Nephron (organoid): Measurements from ENCODE around the gene ARSG.
A peak's percentile ranks its signal among the peaks of the same experiment; 100 is the strongest.

ENCODE experiments used
- H3K27ac Mint-ChIP-seq, 3 experiments: 2 replicates each; pipeline ENCODE4 v1.8.0; 2020; ENCODE audit warnings: mixed read lengths in 3 of 3, mild to moderate bottlenecking in 2 of 3, moderate library complexity in 1 of 3
- H3K27me3 Mint-ChIP-seq: 2 replicates; pipeline ENCODE4 v1.8.0; 2021; ENCODE audit warnings: low read depth, mild to moderate bottlenecking, moderate library complexity, mixed read lengths
- H3K36me3 Mint-ChIP-seq: 2 replicates; pipeline ENCODE4 v1.8.0; 2020; ENCODE audit warnings: low read depth, mixed read lengths
- H3K4me1 Mint-ChIP-seq: 2 replicates; pipeline ENCODE4 v1.8.0; 2020; ENCODE audit warnings: mixed read lengths
- H3K4me3 Mint-ChIP-seq, 3 experiments: 2 replicates each; pipeline ENCODE4 v1.8.0; 2020; ENCODE audit warnings: mild to moderate bottlenecking in 3 of 3, mixed read lengths in 3 of 3, moderate library complexity in 2 of 3
- H3K9me3 Mint-ChIP-seq: 2 replicates; pipeline ENCODE4 v1.8.0; 2020; ENCODE audit warnings: mixed read lengths
- TF ChIP-seq, protein P1 (sequence below), 3 experiments: fragments of 200-600 bp; sonication (generic); IDR thresholded peaks; one replicate each; pipeline ENCODE4 v1.5.0; 2021; ENCODE audit warnings: antibody characterized with exemption in 3 of 3; ENCODE audit not compliant: unreplicated experiment in 3 of 3

The ARSG gene

DNA sequence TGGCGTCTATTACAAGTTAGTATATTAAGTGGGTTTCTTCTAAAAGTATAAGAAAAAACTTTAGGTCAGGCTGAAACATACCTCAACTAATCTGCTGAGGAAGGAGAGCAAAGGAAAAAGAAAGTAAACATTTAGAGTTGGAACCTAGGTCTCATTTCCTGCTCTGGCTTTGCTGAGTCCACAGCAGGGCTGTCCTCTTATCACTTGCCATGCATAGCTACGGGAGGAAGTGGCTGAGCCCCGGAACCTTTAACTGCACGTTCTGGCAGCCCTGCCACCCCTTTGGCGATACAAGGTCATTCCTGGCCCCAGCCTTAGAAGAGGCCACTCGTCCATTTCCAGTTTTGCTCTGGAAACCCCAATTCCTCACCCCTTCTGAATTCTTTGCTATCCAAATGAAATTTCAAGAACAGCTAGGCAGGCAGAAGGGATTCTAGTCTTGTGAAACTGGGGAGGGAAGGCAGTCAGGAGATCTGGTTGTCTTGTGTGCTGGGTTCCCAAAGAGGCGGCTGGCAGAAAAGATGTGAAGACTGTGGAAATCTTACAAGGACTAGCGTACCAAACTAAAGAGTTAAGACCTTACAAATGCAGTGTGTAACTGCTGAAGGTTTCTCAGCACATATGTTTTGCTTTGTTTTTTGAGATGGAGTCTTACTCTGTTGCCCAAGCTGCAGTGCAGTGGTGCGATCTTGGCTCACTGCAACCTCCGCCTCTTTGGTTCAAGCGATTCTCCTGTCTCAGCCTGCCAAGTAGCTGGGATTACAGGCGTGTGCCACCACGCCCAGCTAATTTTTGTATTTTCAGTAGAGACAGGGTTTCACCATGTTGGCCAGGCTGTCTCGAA, 146.9 kb downstream of the ARSG start:
- TF ChIP-seq, protein P1, sequence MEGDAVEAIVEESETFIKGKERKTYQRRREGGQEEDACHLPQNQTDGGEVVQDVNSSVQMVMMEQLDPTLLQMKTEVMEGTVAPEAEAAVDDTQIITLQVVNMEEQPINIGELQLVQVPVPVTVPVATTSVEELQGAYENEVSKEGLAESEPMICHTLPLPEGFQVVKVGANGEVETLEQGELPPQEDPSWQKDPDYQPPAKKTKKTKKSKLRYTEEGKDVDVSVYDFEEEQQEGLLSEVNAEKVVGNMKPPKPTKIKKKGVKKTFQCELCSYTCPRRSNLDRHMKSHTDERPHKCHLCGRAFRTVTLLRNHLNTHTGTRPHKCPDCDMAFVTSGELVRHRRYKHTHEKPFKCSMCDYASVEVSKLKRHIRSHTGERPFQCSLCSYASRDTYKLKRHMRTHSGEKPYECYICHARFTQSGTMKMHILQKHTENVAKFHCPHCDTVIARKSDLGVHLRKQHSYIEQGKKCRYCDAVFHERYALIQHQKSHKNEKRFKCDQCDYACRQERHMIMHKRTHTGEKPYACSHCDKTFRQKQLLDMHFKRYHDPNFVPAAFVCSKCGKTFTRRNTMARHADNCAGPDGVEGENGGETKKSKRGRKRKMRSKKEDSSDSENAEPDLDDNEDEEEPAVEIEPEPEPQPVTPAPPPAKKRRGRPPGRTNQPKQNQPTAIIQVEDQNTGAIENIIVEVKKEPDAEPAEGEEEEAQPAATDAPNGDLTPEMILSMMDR (IDR thresholded peaks at IDR 0.05; ENCODE audit: unreplicated experiment in 3 of 3) = no peak
- H3K4me3 Mint-ChIP-seq = no peak overlapping the region
- peaks cover 17% of the 10 kb centered on the region for H3K36me3 Mint-ChIP-seq
- no peaks in the 10 kb centered on the region for H3K27me3 Mint-ChIP-seq
- H3K27ac Mint-ChIP-seq = no peak overlapping the region
- H3K4me1 Mint-ChIP-seq = peaks cover 20% of the 10 kb centered on the region
- no peaks in the 10 kb centered on the region for H3K9me3 Mint-ChIP-seq

DNA sequence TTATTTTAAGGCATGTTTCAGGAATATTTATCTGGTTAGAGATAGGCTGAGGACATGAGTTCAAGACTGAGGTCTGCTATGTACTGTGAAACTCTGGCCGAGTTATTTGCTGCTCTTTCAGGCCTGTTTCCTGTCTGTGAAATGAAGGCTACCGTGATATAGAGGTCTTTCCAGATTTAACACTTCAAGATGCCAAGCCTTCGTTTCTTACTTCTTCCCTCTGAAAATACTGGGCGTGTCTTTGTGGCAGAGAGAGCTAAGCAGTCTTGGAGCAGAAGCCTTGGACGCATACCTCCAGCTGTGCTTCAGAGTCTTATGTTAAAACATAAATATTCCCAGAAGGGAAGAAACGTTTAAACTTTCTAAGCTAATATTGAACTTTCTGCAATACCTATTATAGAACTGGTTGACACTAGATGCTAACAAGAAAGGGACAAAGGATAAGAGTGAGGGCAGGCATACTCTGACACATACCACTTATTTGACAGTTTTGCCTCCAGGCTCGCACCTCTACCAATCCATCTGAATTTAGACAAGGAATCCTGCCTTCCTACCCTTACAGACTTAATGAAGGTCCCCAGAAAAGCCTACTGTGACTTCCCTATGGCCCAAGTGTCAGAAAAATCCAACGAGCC, 148.5 kb downstream of the ARSG start:
- TF ChIP-seq, protein P1 (IDR thresholded peaks at IDR 0.05; ENCODE audit: unreplicated experiment in 3 of 3) = no peak
- H3K4me3 Mint-ChIP-seq = no peak overlapping the region
- H3K4me1 Mint-ChIP-seq = peaks cover 32% of the 10 kb centered on the region
- no peaks in the 10 kb centered on the region for H3K9me3 Mint-ChIP-seq
- H3K27me3 Mint-ChIP-seq = no peaks in the 10 kb centered on the region
- peak overlapping the region; percentile 23 to 68 (median 46) for H3K27ac Mint-ChIP-seq
- H3K36me3 Mint-ChIP-seq = peaks cover 19% of the 10 kb centered on the region

DNA sequence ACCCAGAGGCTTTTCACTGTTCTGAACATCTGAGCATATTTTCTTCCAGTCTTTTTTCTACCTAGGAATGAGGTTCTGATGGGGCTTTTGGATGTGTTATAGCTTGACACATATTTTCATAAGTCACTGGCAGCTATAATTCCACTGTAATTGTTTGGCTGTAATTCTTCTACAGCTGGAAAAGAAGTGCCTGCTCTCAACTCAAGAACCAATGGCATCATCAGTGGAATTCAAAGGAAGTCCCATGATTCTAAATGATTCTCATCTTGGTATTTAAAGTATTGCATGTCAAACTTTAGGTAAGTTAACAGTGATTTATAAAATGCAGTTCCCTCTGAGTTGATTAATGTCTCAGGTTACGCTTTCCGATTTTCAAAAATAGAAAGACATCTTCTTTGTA, 149.2 kb downstream of the ARSG start:
- H3K4me1 Mint-ChIP-seq = peaks cover 36% of the 10 kb centered on the region
- TF ChIP-seq, protein P1 (IDR thresholded peaks at IDR 0.05; ENCODE audit: unreplicated experiment in 3 of 3) = no peak
- H3K27me3 Mint-ChIP-seq = peaks cover 2% of the 10 kb centered on the region
- peaks cover 15% of the 10 kb centered on the region for H3K36me3 Mint-ChIP-seq
- H3K9me3 Mint-ChIP-seq = no peaks in the 10 kb centered on the region
- H3K27ac Mint-ChIP-seq = peak overlapping the region; percentile 87 to 96 (median 89)
- H3K4me3 Mint-ChIP-seq = no peak overlapping the region

DNA sequence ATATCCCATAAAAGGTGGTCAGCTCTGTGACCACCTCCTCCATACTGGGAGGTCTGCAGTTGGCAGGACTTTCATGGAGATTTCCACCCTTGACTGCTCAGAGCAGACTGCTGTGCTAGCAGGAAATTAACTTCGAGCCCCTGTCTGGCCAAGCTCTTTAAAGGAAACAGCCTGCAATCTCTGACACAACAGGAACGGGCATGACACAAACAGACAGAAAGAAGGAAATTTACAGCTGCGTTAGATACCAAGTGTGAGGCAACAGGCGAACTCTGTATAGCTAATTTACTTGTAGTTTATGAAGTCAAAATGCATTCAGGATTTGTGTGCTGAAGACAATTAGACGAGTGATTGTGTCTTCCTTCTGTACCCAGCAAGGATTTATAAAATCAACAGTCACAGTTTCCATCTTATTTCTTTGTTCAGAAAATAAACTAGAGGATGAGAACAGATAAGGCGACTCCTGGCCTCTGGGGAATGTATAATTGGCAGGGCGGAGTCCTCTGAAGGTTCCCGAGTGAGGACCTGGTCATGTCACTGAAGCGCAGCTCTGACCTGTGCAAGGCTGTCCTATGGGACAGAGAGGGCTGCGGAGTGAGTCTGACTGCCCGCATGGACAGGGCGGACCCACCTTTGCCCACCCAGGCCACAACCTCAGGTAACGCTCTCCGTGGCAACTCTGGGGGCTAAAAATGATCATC, 149.9 kb downstream of the ARSG start:
- Mint-ChIP-seq H3K4me1 (peaks cover 36% of the 10 kb centered on the region), H3K27ac (peak overlapping the region; percentile 87 to 96 (median 89)), H3K9me3 (no peaks in the 10 kb centered on the region), H3K4me3 (peak overlapping the region in 1 of 3 experiments; percentile 24), H3K27me3 (peaks cover 6% of the 10 kb centered on the region), H3K36me3 (peaks cover 10% of the 10 kb centered on the region)
- TF ChIP-seq, protein P1 (IDR thresholded peaks at IDR 0.05; ENCODE audit: unreplicated experiment in 3 of 3) = no peak

DNA sequence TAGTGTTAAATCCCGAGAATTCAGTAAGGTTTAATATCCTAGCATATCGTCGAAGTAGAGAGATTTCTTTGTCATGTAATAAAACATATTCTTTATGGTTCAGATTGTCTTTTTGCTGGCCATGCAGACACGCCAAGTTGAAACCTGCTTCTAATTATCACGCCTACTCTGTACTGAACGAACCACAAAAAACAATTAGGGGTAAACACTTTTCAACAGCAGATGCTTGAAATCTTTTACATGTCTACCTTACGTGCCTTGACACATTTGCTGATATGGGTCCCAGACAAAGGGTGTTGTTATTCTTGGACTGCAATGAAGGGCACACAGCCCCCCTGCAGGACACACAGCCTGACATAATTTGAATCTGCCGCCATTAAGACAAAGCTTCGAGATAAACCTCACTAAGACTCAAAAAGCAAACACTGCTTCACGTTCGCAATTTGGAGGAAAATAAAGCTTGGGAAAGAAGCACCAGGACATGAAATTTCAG, 152.7 kb downstream of the ARSG start:
- H3K36me3 Mint-ChIP-seq = peaks cover 10% of the 10 kb centered on the region
- TF ChIP-seq, protein P1 (IDR thresholded peaks at IDR 0.05; ENCODE audit: unreplicated experiment in 3 of 3) = no peak
- H3K4me3 Mint-ChIP-seq = no peak overlapping the region
- H3K27me3 Mint-ChIP-seq = peaks cover 6% of the 10 kb centered on the region
- H3K9me3 Mint-ChIP-seq = no peaks in the 10 kb centered on the region
- H3K4me1 Mint-ChIP-seq = peaks cover 32% of the 10 kb centered on the region
- H3K27ac Mint-ChIP-seq = peak overlapping the region in 2 of 3 experiments; percentile 15 to 17
